Measurements from ENCODE around the gene IRAK2.
"Not testable (repeated sequence)": the region's sequence is repeated elsewhere in the genome, so short reads cannot be mapped to it uniquely, and the experiment has no call there.

The IRAK2 gene

DNA sequence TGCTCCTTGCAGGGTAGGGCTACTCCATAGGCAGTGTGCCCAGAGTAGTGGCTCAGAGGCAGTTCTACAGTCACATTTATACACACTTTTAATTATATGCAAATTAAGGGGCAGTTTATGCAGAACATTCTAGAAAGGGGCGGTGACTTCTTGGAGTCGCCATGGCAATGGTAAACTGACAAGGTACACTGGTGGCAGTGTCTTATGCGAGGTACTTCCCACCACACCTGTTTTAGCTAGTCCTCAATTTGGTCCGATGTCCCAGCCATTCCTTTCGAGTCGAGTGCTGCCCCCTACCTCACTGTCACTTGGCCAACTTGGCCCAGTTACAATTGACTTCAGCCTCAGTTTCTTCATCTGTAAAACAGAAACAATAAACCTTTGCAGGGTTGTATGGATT, 3.8 kb upstream of the IRAK2 start:
- no peaks in the 10 kb centered on the region for H3K27me3 ChIP-seq (ENCODE audit: control insufficient read depth, insufficient read depth, low read length)
- H3K4me2 ChIP-seq (ENCODE audit: low read length): no peak overlapping the region
- H3K9ac ChIP-seq (ENCODE audit: low read depth, low read length): no peak overlapping the region
- no peaks in the 10 kb centered on the region for H3K36me3 ChIP-seq (ENCODE audit: insufficient read depth, low read length)
- H3K4me3 ChIP-seq (ENCODE audit: low read length): no peak overlapping the region
- peaks cover 7% of the 10 kb centered on the region for H3K4me1 ChIP-seq (ENCODE audit: control insufficient read depth, insufficient read depth, low read length)
- H3K9me3 ChIP-seq (replicated peaks; ENCODE audit: low read length): no peaks in the 10 kb centered on the region

DNA sequence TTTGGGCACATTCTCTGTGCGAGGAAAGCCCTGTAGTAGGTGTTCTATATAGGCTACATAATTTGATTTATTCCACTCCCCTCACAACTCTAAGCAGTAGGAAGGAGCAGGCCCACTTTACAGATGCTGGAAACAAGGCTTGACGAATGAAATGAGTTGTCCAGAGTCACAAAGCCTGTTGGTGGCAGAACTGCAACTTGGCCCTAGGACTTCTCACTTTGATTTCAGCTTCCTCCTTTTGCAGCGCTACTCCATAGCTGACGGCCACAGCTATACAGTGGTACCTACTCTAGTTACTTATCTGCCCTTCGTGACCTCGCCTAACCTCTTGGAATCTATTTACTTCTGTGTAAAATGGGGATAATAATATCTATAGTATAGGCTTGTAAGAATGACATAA, 2.5 kb upstream of the IRAK2 start:
- H3K36me3 ChIP-seq (ENCODE audit: insufficient read depth, low read length): no peaks in the 10 kb centered on the region
- H3K4me3 ChIP-seq (ENCODE audit: low read length): no peak overlapping the region
- no peak overlapping the region for H3K9ac ChIP-seq (ENCODE audit: low read depth, low read length)
- H3K4me1 ChIP-seq (ENCODE audit: control insufficient read depth, insufficient read depth, low read length): peaks cover 7% of the 10 kb centered on the region
- no peaks in the 10 kb centered on the region for H3K9me3 ChIP-seq (replicated peaks; ENCODE audit: low read length)
- H3K4me2 ChIP-seq (ENCODE audit: low read length): no peak overlapping the region
- no peaks in the 10 kb centered on the region for H3K27me3 ChIP-seq (ENCODE audit: control insufficient read depth, insufficient read depth, low read length)

DNA sequence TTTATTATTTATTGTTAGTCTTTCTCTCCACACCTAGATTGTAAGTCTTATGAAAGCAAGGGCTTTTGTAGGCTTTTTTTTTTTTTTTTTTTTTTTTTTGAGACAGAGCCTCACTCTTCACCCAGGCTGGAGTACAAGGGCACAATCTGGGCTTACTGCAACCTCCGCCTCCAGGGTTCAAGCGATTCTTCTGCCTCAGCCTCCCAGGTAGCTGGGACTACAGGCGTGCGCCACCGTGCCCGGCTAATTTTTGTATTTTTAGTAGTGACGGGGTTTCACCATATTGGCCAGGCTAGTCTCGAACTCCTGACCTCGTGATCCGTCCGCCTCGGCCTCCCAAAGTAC, 546 bp upstream of the IRAK2 start:
- not testable (repeated sequence) for H3K36me3 ChIP-seq (ENCODE audit: insufficient read depth, low read length); H3K27me3 ChIP-seq (ENCODE audit: control insufficient read depth, insufficient read depth, low read length); H3K9me3 ChIP-seq (replicated peaks; ENCODE audit: low read length); H3K4me1 ChIP-seq (ENCODE audit: control insufficient read depth, insufficient read depth, low read length)
- H3K4me2 ChIP-seq (ENCODE audit: low read length): peak overlapping the region; percentile 97
- peak overlapping the region; percentile 99 for H3K4me3 ChIP-seq (ENCODE audit: low read length)
- peak overlapping the region; percentile 91 for H3K9ac ChIP-seq (ENCODE audit: low read depth, low read length)

DNA sequence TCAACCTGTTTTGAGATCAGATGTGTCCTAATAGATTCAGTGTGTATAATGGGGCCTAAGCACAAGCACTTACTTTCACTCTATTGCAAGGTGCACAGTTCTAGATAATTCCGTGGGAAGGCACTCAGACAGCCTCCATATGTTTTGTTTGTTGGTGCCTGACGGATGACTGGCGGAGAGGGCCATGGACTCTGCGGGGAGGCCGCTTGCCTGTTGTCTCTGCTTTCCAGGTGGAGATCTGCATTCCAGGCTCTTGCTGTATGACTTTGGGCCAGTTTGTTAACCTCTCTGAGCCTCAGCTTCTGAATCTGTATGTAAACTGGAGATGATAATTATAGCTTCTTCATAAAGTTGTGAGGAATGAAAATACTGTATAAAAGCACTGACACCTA, 1.5 kb downstream of the IRAK2 start:
- H3K36me3 ChIP-seq (ENCODE audit: insufficient read depth, low read length): no peaks in the 10 kb centered on the region
- peak overlapping the region; percentile 97 for H3K4me2 ChIP-seq (ENCODE audit: low read length)
- no peak overlapping the region for H3K9ac ChIP-seq (ENCODE audit: low read depth, low read length)
- H3K27me3 ChIP-seq (ENCODE audit: control insufficient read depth, insufficient read depth, low read length): no peaks in the 10 kb centered on the region
- no peaks in the 10 kb centered on the region for H3K9me3 ChIP-seq (replicated peaks; ENCODE audit: low read length)
- peaks cover 11% of the 10 kb centered on the region for H3K4me1 ChIP-seq (ENCODE audit: control insufficient read depth, insufficient read depth, low read length)
- peak overlapping the region; percentile 53 for H3K4me3 ChIP-seq (ENCODE audit: low read length)

- Histone ChIP-seq H3K36me3 (ENCODE audit: insufficient read depth, low read length) (no peaks in the 10 kb centered on the region), H3K9ac (ENCODE audit: low read depth, low read length) (no peak overlapping the region), H3K4me2 (ENCODE audit: low read length) (no peak overlapping the region), H3K27me3 (ENCODE audit: control insufficient read depth, insufficient read depth, low read length) (no peaks in the 10 kb centered on the region), H3K4me3 (ENCODE audit: low read length) (no peak overlapping the region), H3K4me1 (ENCODE audit: control insufficient read depth, insufficient read depth, low read length) (peaks cover 24% of the 10 kb centered on the region), H3K9me3 (replicated peaks; ENCODE audit: low read length) (no peaks in the 10 kb centered on the region)
Measured at GRCh38 chr3:10169000-10169496, 4.3 kb downstream of the IRAK2 start.

DNA sequence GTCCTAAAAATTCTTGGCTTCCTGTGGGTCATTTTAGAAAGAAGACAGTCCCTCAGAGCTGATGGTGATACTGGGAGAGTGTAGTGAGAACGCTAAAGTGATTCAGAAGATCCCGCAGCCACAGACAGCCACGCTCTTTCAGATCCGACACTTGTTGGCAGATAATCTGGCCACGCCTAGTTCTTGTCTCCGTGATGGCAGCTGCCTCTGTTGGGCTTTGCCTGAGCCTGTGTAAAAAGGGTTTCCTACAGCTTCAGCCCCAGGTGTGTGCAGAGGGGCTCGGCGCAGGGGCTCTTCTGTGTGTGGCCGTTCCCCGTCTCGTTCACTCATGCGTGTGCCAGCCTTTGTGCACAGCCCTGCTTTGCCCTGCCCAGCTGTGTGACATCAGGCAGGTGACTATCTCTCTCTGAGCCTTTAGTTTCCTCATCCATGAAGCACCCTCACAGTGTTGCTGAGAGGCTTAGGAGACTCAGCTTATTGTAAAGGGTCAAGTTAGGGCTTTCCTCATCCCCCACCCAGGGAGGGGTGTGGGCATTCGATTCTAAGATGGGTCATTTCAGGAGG, 6.3 kb downstream of the IRAK2 start:
- no peak overlapping the region for H3K4me3 ChIP-seq (ENCODE audit: low read length)

GRCh38 chr3:10173095-10173925, 8.6 kb downstream of the IRAK2 start:
- Histone ChIP-seq H3K27me3 (ENCODE audit: control insufficient read depth, insufficient read depth, low read length) (no peaks in the 10 kb centered on the region), H3K9ac (ENCODE audit: low read depth, low read length) (peak overlapping the region; percentile 45), H3K4me2 (ENCODE audit: low read length) (peak overlapping the region; percentile 8), H3K4me1 (ENCODE audit: control insufficient read depth, insufficient read depth, low read length) (peaks cover 24% of the 10 kb centered on the region), H3K9me3 (replicated peaks; ENCODE audit: low read length) (no peaks in the 10 kb centered on the region), H3K4me3 (ENCODE audit: low read length) (peak overlapping the region; percentile 17), H3K36me3 (ENCODE audit: insufficient read depth, low read length) (no peaks in the 10 kb centered on the region)

More for the DNA sequence above, 6.3 kb downstream of the IRAK2 start:
- Histone ChIP-seq H3K4me1 (ENCODE audit: control insufficient read depth, insufficient read depth, low read length) (peaks cover 24% of the 10 kb centered on the region), H3K4me2 (ENCODE audit: low read length) (no peak overlapping the region), H3K9ac (ENCODE audit: low read depth, low read length) (no peak overlapping the region), H3K27me3 (ENCODE audit: control insufficient read depth, insufficient read depth, low read length) (no peaks in the 10 kb centered on the region), H3K36me3 (ENCODE audit: insufficient read depth, low read length) (no peaks in the 10 kb centered on the region), H3K9me3 (replicated peaks; ENCODE audit: low read length) (no peaks in the 10 kb centered on the region)

DNA sequence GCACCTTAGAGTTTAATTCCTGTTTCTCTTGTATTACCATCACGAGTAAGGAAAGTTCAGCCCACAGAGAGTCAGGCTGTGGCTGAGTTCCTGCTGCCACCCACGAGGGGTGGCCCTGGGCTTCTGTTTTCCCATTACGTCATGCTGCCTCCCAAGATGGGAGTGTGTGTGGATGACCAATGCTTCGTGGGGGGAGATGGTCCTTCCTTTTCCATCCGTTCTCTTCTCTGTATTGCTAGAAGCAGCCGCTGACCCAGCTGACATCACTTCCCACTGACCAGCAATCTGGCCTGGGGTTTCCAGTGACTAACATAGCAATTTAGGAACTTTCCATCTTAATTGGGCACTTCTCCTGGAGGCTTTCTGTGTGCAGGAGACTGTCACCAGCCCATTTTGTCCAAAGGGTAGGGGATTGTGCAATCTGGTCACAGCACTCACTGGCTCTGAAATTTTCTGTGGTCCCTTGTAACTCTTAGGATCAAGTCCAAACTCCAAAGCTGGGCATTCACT, 9.3 kb downstream of the IRAK2 start:
- peaks cover 24% of the 10 kb centered on the region for H3K4me1 ChIP-seq (ENCODE audit: control insufficient read depth, insufficient read depth, low read length)
- peak overlapping the region; percentile 17 for H3K4me3 ChIP-seq (ENCODE audit: low read length)
- H3K27me3 ChIP-seq (ENCODE audit: control insufficient read depth, insufficient read depth, low read length): no peaks in the 10 kb centered on the region
- no peaks in the 10 kb centered on the region for H3K36me3 ChIP-seq (ENCODE audit: insufficient read depth, low read length)
- peak overlapping the region; percentile 8 for H3K4me2 ChIP-seq (ENCODE audit: low read length)
- H3K9me3 ChIP-seq (replicated peaks; ENCODE audit: low read length): no peaks in the 10 kb centered on the region
- H3K9ac ChIP-seq (ENCODE audit: low read depth, low read length): peak overlapping the region; percentile 45

DNA sequence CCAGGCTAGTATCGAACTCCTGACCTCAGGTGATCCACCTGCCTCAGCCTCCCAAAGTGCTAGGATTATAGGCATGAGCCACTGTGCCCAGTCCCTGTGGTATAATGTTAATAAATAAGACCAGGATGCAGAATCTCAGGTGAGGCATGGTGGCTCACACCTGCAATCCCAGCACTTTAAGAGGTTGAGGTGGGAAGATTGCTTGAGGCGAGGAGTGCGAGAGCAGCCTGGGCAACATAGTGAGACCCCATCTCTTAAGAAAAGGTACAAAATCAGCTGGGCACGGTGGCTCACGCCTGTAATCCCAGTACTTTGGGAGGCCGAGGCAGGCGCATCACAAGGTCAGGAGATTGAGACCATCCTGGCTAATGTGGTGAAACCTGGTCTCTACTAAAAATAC, 10.6 kb downstream of the IRAK2 start:
- H3K4me2 ChIP-seq (ENCODE audit: low read length); H3K36me3 ChIP-seq (ENCODE audit: insufficient read depth, low read length); H3K4me3 ChIP-seq (ENCODE audit: low read length); H3K9ac ChIP-seq (ENCODE audit: low read depth, low read length); H3K27me3 ChIP-seq (ENCODE audit: control insufficient read depth, insufficient read depth, low read length); H3K9me3 ChIP-seq (replicated peaks; ENCODE audit: low read length): not testable (repeated sequence)
- H3K4me1 ChIP-seq (ENCODE audit: control insufficient read depth, insufficient read depth, low read length): peaks cover 23% of the 10 kb centered on the region

GRCh38 chr3:10176150-10176549, 11.4 kb downstream of the IRAK2 start:
- not testable (repeated sequence) for H3K9ac ChIP-seq (ENCODE audit: low read depth, low read length); H3K9me3 ChIP-seq (replicated peaks; ENCODE audit: low read length); H3K4me3 ChIP-seq (ENCODE audit: low read length); H3K36me3 ChIP-seq (ENCODE audit: insufficient read depth, low read length); H3K27me3 ChIP-seq (ENCODE audit: control insufficient read depth, insufficient read depth, low read length); H3K4me2 ChIP-seq (ENCODE audit: low read length)
- peaks cover 16% of the 10 kb centered on the region for H3K4me1 ChIP-seq (ENCODE audit: control insufficient read depth, insufficient read depth, low read length)

- Histone ChIP-seq H3K36me3 (ENCODE audit: insufficient read depth, low read length) (peaks cover 5% of the 10 kb centered on the region), H3K4me1 (ENCODE audit: control insufficient read depth, insufficient read depth, low read length) (peaks cover 16% of the 10 kb centered on the region), H3K4me2 (ENCODE audit: low read length) (no peak overlapping the region), H3K9ac (ENCODE audit: low read depth, low read length) (no peak overlapping the region), H3K27me3 (ENCODE audit: control insufficient read depth, insufficient read depth, low read length) (no peaks in the 10 kb centered on the region), H3K9me3 (replicated peaks; ENCODE audit: low read length) (no peaks in the 10 kb centered on the region), H3K4me3 (ENCODE audit: low read length) (no peak overlapping the region)
Measured at GRCh38 chr3:10177737-10178136, 13.0 kb downstream of the IRAK2 start.

DNA sequence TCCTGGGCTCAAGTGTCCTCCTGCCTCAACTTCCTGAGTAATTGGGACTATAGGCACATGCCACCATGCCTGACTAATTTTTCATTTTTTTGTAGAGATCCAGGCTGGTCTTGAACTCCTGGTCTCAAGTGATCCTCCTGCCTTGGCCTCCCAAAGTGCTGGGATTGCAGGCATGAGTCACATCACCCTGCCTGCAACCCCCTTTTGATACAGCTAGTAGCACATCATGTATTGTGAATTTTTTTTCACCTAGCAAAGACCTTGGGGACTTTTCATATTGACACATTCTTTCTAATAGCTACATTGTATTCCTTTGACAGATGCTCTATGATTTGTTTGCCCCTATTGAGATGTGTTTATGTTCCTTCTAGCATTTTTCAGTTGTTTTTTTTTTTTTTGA, 14.2 kb downstream of the IRAK2 start:
- H3K4me3 ChIP-seq (ENCODE audit: low read length): no peak overlapping the region
- H3K9ac ChIP-seq (ENCODE audit: low read depth, low read length): no peak overlapping the region
- H3K9me3 ChIP-seq (replicated peaks; ENCODE audit: low read length): no peaks in the 10 kb centered on the region
- peaks cover 5% of the 10 kb centered on the region for H3K36me3 ChIP-seq (ENCODE audit: insufficient read depth, low read length)
- H3K4me2 ChIP-seq (ENCODE audit: low read length): no peak overlapping the region
- peaks cover 4% of the 10 kb centered on the region for H3K4me1 ChIP-seq (ENCODE audit: control insufficient read depth, insufficient read depth, low read length)
- H3K27me3 ChIP-seq (ENCODE audit: control insufficient read depth, insufficient read depth, low read length): no peaks in the 10 kb centered on the region

Measured in skeletal muscle satellite cell (primary cell).